ENCODE results near the gene CACNA1B. TPM values are rescaled to one million over a fixed set of nuclear protein-coding genes. Genes with fewer than 3 reads are reported as not detected.

The CACNA1B gene
- total RNA-seq, 1 experiment from 2014 or later: 1.7 TPM

- no TSS peak for BruUV-seq (replicated peaks)
- TF ChIP-seq CTCF (IDR thresholded peaks at IDR 0.05 in 2 of 3, conservative IDR thresholded peaks at IDR 0.05 in 1 of 3; ENCODE audit: borderline replicate concordance in 1 of 3, insufficient read depth in 1 of 3, low read depth in 2 of 3, low read length in 2 of 3): no peak
- TF ChIP-seq JUND (IDR thresholded peaks at IDR 0.05): no peak
- TF ChIP-seq SP1 (IDR thresholded peaks at IDR 0.05; ENCODE audit: low read depth): no peak
- no peak for TF ChIP-seq FOSL1 (IDR thresholded peaks at IDR 0.05; ENCODE audit: low read depth)
- TF ChIP-seq SIN3A (IDR thresholded peaks at IDR 0.05; ENCODE audit: low read depth): no peak
- TF ChIP-seq REST (IDR thresholded peaks at IDR 0.05; ENCODE audit: low read depth): no peak
- TF ChIP-seq EZH2 (IDR thresholded peaks at IDR 0.05): no peak
- TF ChIP-seq SRF (IDR thresholded peaks at IDR 0.05; ENCODE audit: low read depth): no peak
- TF ChIP-seq ZFX (IDR thresholded peaks at IDR 0.05): no peak
- TF ChIP-seq RAD21 (IDR thresholded peaks at IDR 0.05; ENCODE audit: low read depth): no peak
- no peak for TF ChIP-seq EZH2phosphoT487 (IDR thresholded peaks at IDR 0.05; ENCODE audit: borderline replicate concordance)
- TF ChIP-seq CBX3 (IDR thresholded peaks at IDR 0.05; ENCODE audit: low read depth): no peak
- TF ChIP-seq TCF7L2 (IDR thresholded peaks at IDR 0.05; ENCODE audit: borderline replicate concordance, extremely low read depth, insufficient read depth, insufficient read length): no peak
- no peak for TF ChIP-seq ZBTB33 (IDR thresholded peaks at IDR 0.05; ENCODE audit: extremely low read depth, insufficient replicate concordance, low read length)
- TF ChIP-seq ZNF274 (IDR thresholded peaks at IDR 0.05; ENCODE audit: low read depth, low read length): no peak
- no peak for TF ChIP-seq EGR1 (IDR thresholded peaks at IDR 0.05; ENCODE audit: low read depth)
- TF ChIP-seq ATF3 (IDR thresholded peaks at IDR 0.05): no peak
- CTCF ChIA-PET: no interaction called here
- Histone ChIP-seq H3K4me2 (ENCODE audit: low read length) (no peak overlapping the region), H3K79me2 (ENCODE audit: insufficient read depth, low read length) (no peaks in the 10 kb centered on the region), H2AFZ (ENCODE audit: low read depth, low read length, poor library complexity, severe bottlenecking) (no peak overlapping the region), H3K36me3 (ENCODE audit: control insufficient read depth in 1 of 2, insufficient read depth in 2 of 2, low read length in 2 of 2) (no peaks in the 10 kb centered on the region), H3K4me3 (replicated peaks in 1 of 2; ENCODE audit: low read depth in 1 of 2, low read length in 2 of 2) (no peak overlapping the region), H3K27me3 (ENCODE audit: insufficient read depth, low read length) (no peaks in the 10 kb centered on the region), H3K9ac (ENCODE audit: low read length) (no peak overlapping the region), H3K4me1 (ENCODE audit: control insufficient read depth in 1 of 2, insufficient read depth in 2 of 2, low read length in 2 of 2) (no peaks in the 10 kb centered on the region), H3K9me2 (ENCODE audit: insufficient read depth) (no peaks in the 10 kb centered on the region), H4K20me1 (ENCODE audit: insufficient read depth) (no peaks in the 10 kb centered on the region), H3K27ac (ENCODE audit: low read depth, low read length) (no peak overlapping the region), H3K9me3 (ENCODE audit: control insufficient read depth in 1 of 2, insufficient read depth in 1 of 2, low read depth in 1 of 2, low read length in 2 of 2) (no peaks in the 10 kb centered on the region)
- RAD21 ChIA-PET (ENCODE audit: low non-redundant PET in 1 of 2, low total read pairs in 2 of 2, uncharacterized antibody in 2 of 2, unreplicated experiment in 2 of 2): no interaction called here
- POLR2A ChIA-PET: no interaction called here
- intact Hi-C loops (cut with micrococcal nuclease): no loop called here
- DNase-seq (ENCODE audit: low read depth, low spot score): no peak
- ATAC-seq: no peak
Measured at GRCh38 chr9:138043411-138044345, 166.1 kb downstream of the CACNA1B start.
